Stomach (tissue), 4 donors: Measurements from ENCODE around the gene KCNK10.

Experiments used
- POLR2A ChIP-seq, 4 donors: fragments of 450-650 bp; IDR thresholded peaks; one replicate each; pipeline ENCODE4 v1.6.1; 2016; ENCODE audit warnings: antibody characterized with exemption in 4 of 4, control low read depth in 2 of 4, mild to moderate bottlenecking in 1 of 4, moderate library complexity in 1 of 4
- TF ChIP-seq, protein P1 (sequence below), 7 experiments: fragments of 450-650 bp in 4 of 7; fragments of 200-600 bp in 3 of 7; sonication (generic) in 3 of 7; IDR thresholded peaks; one replicate each; pipeline ENCODE4 v1.5.1; 2016 to 2019; ENCODE audit warnings: antibody characterized with exemption in 7 of 7, control low read depth in 2 of 7, mild to moderate bottlenecking in 1 of 7

DNA sequence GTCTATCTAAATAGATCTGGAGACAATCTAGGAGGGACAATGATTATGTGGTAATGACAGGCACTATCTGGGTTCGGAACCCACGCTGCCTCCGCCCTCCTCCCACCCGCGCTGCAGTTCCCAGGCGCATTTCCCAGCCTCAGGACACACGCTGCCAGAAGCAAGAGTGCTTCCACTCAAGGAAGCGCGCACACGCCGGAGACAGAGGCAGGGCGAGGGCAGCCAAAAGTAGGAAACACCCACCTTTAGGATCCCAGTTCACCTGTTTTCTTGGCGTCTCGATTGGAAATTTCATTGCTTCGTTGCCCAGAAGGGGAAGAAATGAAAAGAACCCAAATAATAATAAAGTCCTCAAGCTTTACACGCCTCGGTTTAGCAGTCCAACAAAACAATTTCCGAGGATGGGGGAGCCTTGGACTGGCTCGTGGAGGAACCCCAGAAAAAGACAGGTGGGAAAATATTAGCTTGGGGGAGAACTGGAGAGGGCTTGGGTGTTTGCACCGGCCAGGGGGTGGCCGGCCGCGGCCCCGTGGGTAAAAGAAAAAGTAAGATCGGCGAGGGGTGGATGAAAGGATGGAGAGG, 474 bp downstream of the KCNK10 start:
- TF ChIP-seq, protein P1, sequence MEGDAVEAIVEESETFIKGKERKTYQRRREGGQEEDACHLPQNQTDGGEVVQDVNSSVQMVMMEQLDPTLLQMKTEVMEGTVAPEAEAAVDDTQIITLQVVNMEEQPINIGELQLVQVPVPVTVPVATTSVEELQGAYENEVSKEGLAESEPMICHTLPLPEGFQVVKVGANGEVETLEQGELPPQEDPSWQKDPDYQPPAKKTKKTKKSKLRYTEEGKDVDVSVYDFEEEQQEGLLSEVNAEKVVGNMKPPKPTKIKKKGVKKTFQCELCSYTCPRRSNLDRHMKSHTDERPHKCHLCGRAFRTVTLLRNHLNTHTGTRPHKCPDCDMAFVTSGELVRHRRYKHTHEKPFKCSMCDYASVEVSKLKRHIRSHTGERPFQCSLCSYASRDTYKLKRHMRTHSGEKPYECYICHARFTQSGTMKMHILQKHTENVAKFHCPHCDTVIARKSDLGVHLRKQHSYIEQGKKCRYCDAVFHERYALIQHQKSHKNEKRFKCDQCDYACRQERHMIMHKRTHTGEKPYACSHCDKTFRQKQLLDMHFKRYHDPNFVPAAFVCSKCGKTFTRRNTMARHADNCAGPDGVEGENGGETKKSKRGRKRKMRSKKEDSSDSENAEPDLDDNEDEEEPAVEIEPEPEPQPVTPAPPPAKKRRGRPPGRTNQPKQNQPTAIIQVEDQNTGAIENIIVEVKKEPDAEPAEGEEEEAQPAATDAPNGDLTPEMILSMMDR (IDR thresholded peaks at IDR 0.05) = no peak
- no peak for TF ChIP-seq POLR2A (IDR thresholded peaks at IDR 0.05)
